DND-41 (cell line): ENCODE measurements around the gene KIAA1958.

Source experiments
- CTCF ChIP-seq: IDR thresholded peaks from 2 replicates; pipeline ENCODE4 v1.5.1; 2012; ENCODE audit warnings: borderline replicate concordance, low read length, moderate library complexity, mild to moderate bottlenecking; ENCODE audit not compliant: poor library complexity, severe bottlenecking; ENCODE audit errors: extremely low read depth
- EZH2 ChIP-seq: IDR thresholded peaks from 3 replicates; pipeline ENCODE4 v1.6.1; 2012; ENCODE audit warnings: borderline replicate concordance, low read depth, mild to moderate bottlenecking, moderate library complexity, low read length, inconsistent platforms; ENCODE audit not compliant: severe bottlenecking

GRCh38 chr9:112542593-112543292 lies 56.1 kb downstream of the KIAA1958 start:
- TF ChIP-seq CTCF (no peak), EZH2 (no peak)
